K562 (cell line): ENCODE measurements around the gene MVD. TPM values are rescaled to one million over a fixed set of nuclear protein-coding genes. Genes with fewer than 3 reads are reported as not detected.

Experiments
- CCAR2 ChIP-seq: fragments of 200-400 bp; formaldehyde crosslinking; IDR thresholded peaks from 2 replicates; pipeline ENCODE4 v1.6.1; 2017; ENCODE audit warnings: mild to moderate bottlenecking, low read depth, low read length
- CHD1 ChIP-seq: fragments of 200-600 bp; sonication (generic); IDR thresholded peaks from one replicate; pipeline ENCODE4 v1.6.1; 2012; ENCODE audit warnings: mild to moderate bottlenecking, moderate library complexity, low read length, inconsistent platforms
- CHD2 ChIP-seq: IDR thresholded peaks from 2 replicates; pipeline ENCODE4 v1.6.1; 2011; ENCODE audit warnings: low read depth, low read length
- E2F4 ChIP-seq: sonication (generic); formaldehyde crosslinking; IDR thresholded peaks from 2 replicates; pipeline ENCODE4 v1.8.0; 2022; ENCODE audit warnings: mild to moderate bottlenecking, low read depth, missing genetic modification reagents
- FOS ChIP-seq: IDR thresholded peaks from 3 replicates; pipeline ENCODE4 v1.6.1; 2011; ENCODE audit not compliant: insufficient read length; ENCODE audit errors: extremely low read depth
- MXD1 ChIP-seq: fragments of 250-450 bp; sonication (Bioruptor Pico); IDR thresholded peaks from 2 replicates; pipeline ENCODE4 v1.8.0; 2021; ENCODE audit warnings: borderline replicate concordance, mild to moderate bottlenecking, moderate library complexity; ENCODE audit not compliant: poor library complexity, severe bottlenecking
- MYNN ChIP-seq, 2 experiments: sonication (generic); formaldehyde crosslinking in 1 of 2; IDR thresholded peaks; 2 replicates each; pipeline versions ENCODE4 v1.5.0 to v1.6.1; 2016 to 2020; ENCODE audit warnings: antibody characterized with exemption in 1 of 2, missing genetic modification reagents in 1 of 2
- PHF20 ChIP-seq: fragments of 450-650 bp; IDR thresholded peaks from 2 replicates; pipeline ENCODE4 v1.6.1; 2018; ENCODE audit not compliant: partially characterized antibody
- RBFOX2 ChIP-seq: fragments of 200-400 bp; formaldehyde crosslinking; IDR thresholded peaks from 2 replicates; pipeline ENCODE4 v1.6.1; 2017; ENCODE audit warnings: low read depth, mild to moderate bottlenecking, low read length, moderate library complexity
- RBM15 ChIP-seq: fragments of 200-400 bp; formaldehyde crosslinking; IDR thresholded peaks from 2 replicates; pipeline ENCODE4 v1.6.1; 2018; ENCODE audit warnings: mild to moderate bottlenecking, low read length, moderate library complexity; ENCODE audit not compliant: insufficient read depth
- RBM34 ChIP-seq: fragments of 200-400 bp; formaldehyde crosslinking; IDR thresholded peaks from 2 replicates; pipeline ENCODE4 v1.6.1; 2018; ENCODE audit warnings: low read length, borderline replicate concordance; ENCODE audit not compliant: insufficient read depth
- RFX7 ChIP-seq: fragments of 250-450 bp; sonication (Bioruptor Pico); IDR thresholded peaks from 2 replicates; pipeline ENCODE4 v1.5.1; 2021; ENCODE audit warnings: mild to moderate bottlenecking
- RREB1 ChIP-seq: fragments of 250-450 bp; sonication (Bioruptor Pico); IDR thresholded peaks from 2 replicates; pipeline ENCODE4 v1.4.0; 2020
- XRCC3 ChIP-seq: fragments of 450-650 bp; IDR thresholded peaks from 2 replicates; pipeline ENCODE4 v1.6.1; 2017; ENCODE audit warnings: mild to moderate bottlenecking, moderate library complexity
- ZNF277 ChIP-seq: fragments of 250-450 bp; sonication (Bioruptor Pico); IDR thresholded peaks from 2 replicates; pipeline ENCODE4 v1.8.0; 2022; ENCODE audit warnings: inconsistent platforms, mild to moderate bottlenecking, moderate library complexity, borderline replicate concordance
- ZNF57 ChIP-seq: fragments of 450-650 bp; formaldehyde crosslinking; IDR thresholded peaks from 2 replicates; pipeline ENCODE4 v1.4.0; 2020; ENCODE audit warnings: mild to moderate bottlenecking, moderate library complexity
- ZNF655 ChIP-seq: fragments of 250-450 bp; sonication (Bioruptor Pico); IDR thresholded peaks from 2 replicates; pipeline ENCODE4 v1.5.0; 2021
- polyA plus RNA-seq, 8 experiments: library from polyadenylated mRNA; depleted of rRNA in 4 of 8; stranded (reverse) in 5 of 8; unstranded in 3 of 8; fragments of >200 nt; fragmentation: Nextera tagmentation in 2 of 8; fragmentation: Illumina TruSeq in 1 of 8; extraction: Ambion mirVana in 2 of 8; extraction: Trizol in 1 of 8; gene quantifications; 2 replicates each; pipeline versions ENCODE4 v1.2.1 to v1.2.3, GENCODE V29; 2011 to 2014; ENCODE audit warnings: inconsistent platforms in 1 of 8, missing spikeins in 1 of 8
- total RNA-seq, 7 experiments: library from RNA; depleted of rRNA in 6 of 7; stranded (reverse); fragments of >200 nt in 6 of 7; fragmentation: Illumina TruSeq in 2 of 7; extraction: Trizol in 2 of 7; gene quantifications; 2 replicates each; pipeline versions ENCODE4 v1.2.1 to v1.2.3, GENCODE V29; 2011 to 2021; ENCODE audit warnings: low replicate concordance in 1 of 7

Gene MVD
- total and polyA plus RNA-seq, 9 of the 15 experiments (the other 6 are each of a cell fraction or from before 2014, with no cell fraction given): 12.2 to 141 (median 45.3) TPM

- TF ChIP-seq XRCC3 (no peak), ZNF57 (no peak), E2F4 (CRISPR knock-in tag) (0 out of 2 replicates have a peak, but pooled peaks have one; percentile 51), CHD2 (peak; percentile 86), CCAR2 (no peak), CHD1 (peak; percentile 94), RBM34 (peak; percentile 77; the same call in 1 of the 2 replicates), RREB1 (CRISPR knock-in tag) (peak; percentile 62; the same call in 1 of the 2 replicates), RFX7 (no peak), MXD1 (CRISPR knock-in tag) (no peak), ZNF277 (CRISPR knock-in tag) (no peak), PHF20 (peak; percentile 54), ZNF655 (CRISPR knock-in tag) (no peak), RBM15 (no peak), RBFOX2 (peak; percentile 99), MYNN (IDR thresholded peaks at IDR 0.05) (no peak), MYNN (CRISPR knock-in tag; IDR thresholded peaks at IDR 0.05) (no peak), FOS (peak; percentile 97)
Observed at GRCh38 chr16:88662843-88663606, at the start of gene MVD (continued).
